Dermis blood vessel endothelial cell (primary cell): Measurements from ENCODE around the gene METTL9. TPM values are rescaled to one million over a fixed set of nuclear protein-coding genes. Genes with fewer than 3 reads are reported as not detected.

Experiments
- total RNA-seq: library from RNA; depleted of rRNA; stranded (reverse); fragments of >200 nt; gene quantifications from 2 replicates; pipeline ENCODE4 v1.2.3, GENCODE V29; 2014

The METTL9 gene
- total RNA-seq, 1 donor from 2014 or later, result 265 TPM

Other genes starting within 250 kb of the METTL9 start
- not detected in 2 replicates for gene IGSF6, start 53.0 kb downstream of the METTL9 start, total RNA-seq
- gene OTOA, start 64.4 kb downstream of the METTL9 start, total RNA-seq, result 0.09 TPM in 1 of 2 replicates, not detected in the other